ENCODE results near the gene COQ10B.

- TF ChIP-seq, protein P1, sequence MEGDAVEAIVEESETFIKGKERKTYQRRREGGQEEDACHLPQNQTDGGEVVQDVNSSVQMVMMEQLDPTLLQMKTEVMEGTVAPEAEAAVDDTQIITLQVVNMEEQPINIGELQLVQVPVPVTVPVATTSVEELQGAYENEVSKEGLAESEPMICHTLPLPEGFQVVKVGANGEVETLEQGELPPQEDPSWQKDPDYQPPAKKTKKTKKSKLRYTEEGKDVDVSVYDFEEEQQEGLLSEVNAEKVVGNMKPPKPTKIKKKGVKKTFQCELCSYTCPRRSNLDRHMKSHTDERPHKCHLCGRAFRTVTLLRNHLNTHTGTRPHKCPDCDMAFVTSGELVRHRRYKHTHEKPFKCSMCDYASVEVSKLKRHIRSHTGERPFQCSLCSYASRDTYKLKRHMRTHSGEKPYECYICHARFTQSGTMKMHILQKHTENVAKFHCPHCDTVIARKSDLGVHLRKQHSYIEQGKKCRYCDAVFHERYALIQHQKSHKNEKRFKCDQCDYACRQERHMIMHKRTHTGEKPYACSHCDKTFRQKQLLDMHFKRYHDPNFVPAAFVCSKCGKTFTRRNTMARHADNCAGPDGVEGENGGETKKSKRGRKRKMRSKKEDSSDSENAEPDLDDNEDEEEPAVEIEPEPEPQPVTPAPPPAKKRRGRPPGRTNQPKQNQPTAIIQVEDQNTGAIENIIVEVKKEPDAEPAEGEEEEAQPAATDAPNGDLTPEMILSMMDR (IDR thresholded peaks at IDR 0.05): no peak
- TF ChIP-seq, protein P2, sequence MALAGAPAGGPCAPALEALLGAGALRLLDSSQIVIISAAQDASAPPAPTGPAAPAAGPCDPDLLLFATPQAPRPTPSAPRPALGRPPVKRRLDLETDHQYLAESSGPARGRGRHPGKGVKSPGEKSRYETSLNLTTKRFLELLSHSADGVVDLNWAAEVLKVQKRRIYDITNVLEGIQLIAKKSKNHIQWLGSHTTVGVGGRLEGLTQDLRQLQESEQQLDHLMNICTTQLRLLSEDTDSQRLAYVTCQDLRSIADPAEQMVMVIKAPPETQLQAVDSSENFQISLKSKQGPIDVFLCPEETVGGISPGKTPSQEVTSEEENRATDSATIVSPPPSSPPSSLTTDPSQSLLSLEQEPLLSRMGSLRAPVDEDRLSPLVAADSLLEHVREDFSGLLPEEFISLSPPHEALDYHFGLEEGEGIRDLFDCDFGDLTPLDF (CRISPR knock-in tag; IDR thresholded peaks at IDR 0.05): no peak
- TF ChIP-seq NR2C2 (CRISPR knock-in tag; IDR thresholded peaks at IDR 0.05): no peak
- TF ChIP-seq, protein P3, sequence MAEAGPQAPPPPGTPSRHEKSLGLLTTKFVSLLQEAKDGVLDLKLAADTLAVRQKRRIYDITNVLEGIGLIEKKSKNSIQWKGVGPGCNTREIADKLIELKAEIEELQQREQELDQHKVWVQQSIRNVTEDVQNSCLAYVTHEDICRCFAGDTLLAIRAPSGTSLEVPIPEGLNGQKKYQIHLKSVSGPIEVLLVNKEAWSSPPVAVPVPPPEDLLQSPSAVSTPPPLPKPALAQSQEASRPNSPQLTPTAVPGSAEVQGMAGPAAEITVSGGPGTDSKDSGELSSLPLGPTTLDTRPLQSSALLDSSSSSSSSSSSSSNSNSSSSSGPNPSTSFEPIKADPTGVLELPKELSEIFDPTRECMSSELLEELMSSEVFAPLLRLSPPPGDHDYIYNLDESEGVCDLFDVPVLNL (CRISPR knock-in tag; IDR thresholded peaks at IDR 0.05; ENCODE audit: borderline replicate concordance, low read depth): no peak
Observed at GRCh38 chr2:197516393-197516761, 63.0 kb downstream of the COQ10B start.

Measured in WTC11 (cell line).